Panc1 (cell line): ENCODE results near the gene JDP2. TPM values are rescaled to one million over a fixed set of nuclear protein-coding genes. Genes with fewer than 3 reads are reported as not detected.
A peak's percentile ranks its signal among the peaks of the same experiment; 100 is the strongest.

ENCODE experiments used
- ATAC-seq: fragments of 200-7000 bp; cut with Tn5 transposase; 2 replicates; pipeline ENCODE4 v1.9.1; 2020; ENCODE audit warnings: mild to moderate bottlenecking, moderate library complexity
- BruUV-seq: library from RNA; stranded (reverse); fragments of 400-500 nt; replicated peaks from 2 replicates; lab custom pipeline; 2021; lab: Mats Ljungman, UMichigan
- CTCF ChIA-PET: fragments of 300-600 bp; sonication (Branson Sonifier 250); formaldehyde crosslinking; loops from one replicate; lab custom pipeline; 2022; ENCODE audit warnings: antibody characterized with exemption; lab: Charles Lee
- POLR2A ChIA-PET: fragments of 300-600 bp; sonication (Branson Sonifier 250); formaldehyde crosslinking; loops from one replicate; lab custom pipeline; 2022; ENCODE audit warnings: antibody characterized with exemption; lab: Charles Lee
- DNase-seq: peaks from one replicate; pipeline ENCODE4 v3.0.0-alpha.2; 2010; ENCODE audit warnings: low read depth, low spot score
- H3K27ac ChIP-seq: 2 replicates; pipeline ENCODE4 v1.5.1; 2011; ENCODE audit warnings: mild to moderate bottlenecking, low read length, inconsistent platforms
- H3K27me3 ChIP-seq: fragments of 200-500 bp; sonication (Bioruptor generic); 2 replicates; pipeline ENCODE4 v1.6.0; 2014; ENCODE audit warnings: low read length, inconsistent platforms; ENCODE audit not compliant: control insufficient read depth, insufficient read depth
- H3K36me3 ChIP-seq: fragments of 200-500 bp; sonication (Bioruptor generic); 2 replicates; pipeline ENCODE4 v1.5.1; 2014; ENCODE audit warnings: inconsistent platforms, mild to moderate bottlenecking, low read length, moderate library complexity; ENCODE audit not compliant: control insufficient read depth, insufficient read depth
- H3K4me1 ChIP-seq: 2 replicates; pipeline ENCODE4 v1.5.1; 2011; ENCODE audit warnings: inconsistent platforms, mild to moderate bottlenecking, low read length, moderate library complexity; ENCODE audit not compliant: control insufficient read depth, insufficient read depth
- H3K4me3 ChIP-seq, 2 experiments: 2 replicates each; pipeline ENCODE4 v1.5.1; 2011 to 2012; ENCODE audit warnings: low read depth in 2 of 2, low read length in 2 of 2, mild to moderate bottlenecking in 2 of 2, inconsistent platforms in 1 of 2, moderate library complexity in 1 of 2
- H3K9me3 ChIP-seq: fragments of 200-500 bp; sonication (Bioruptor generic); 2 replicates; pipeline ENCODE4 v1.5.1; 2014; ENCODE audit warnings: low read depth, mild to moderate bottlenecking, inconsistent platforms, low read length, moderate library complexity; ENCODE audit not compliant: control insufficient read depth, insufficient read depth
- POLR2AphosphoS5 ChIP-seq: IDR thresholded peaks from 2 replicates; pipeline ENCODE4 v1.6.1; 2012; ENCODE audit warnings: mild to moderate bottlenecking, low read depth, low read length, moderate library complexity
- SIN3A ChIP-seq: IDR thresholded peaks from 2 replicates; pipeline ENCODE4 v1.6.1; 2012; ENCODE audit warnings: low read depth, mild to moderate bottlenecking, low read length, moderate library complexity, borderline replicate concordance; ENCODE audit not compliant: insufficient read depth
- TCF7L2 ChIP-seq: IDR thresholded peaks from 2 replicates; pipeline ENCODE4 v1.6.1; 2011; ENCODE audit warnings: mild to moderate bottlenecking, low read depth, low read length, inconsistent platforms
- in situ Hi-C: cut with HindIII; loops from 2 replicates; pipeline ENCODE4 v1.10.0; 2016; ENCODE audit warnings: low sequenced_read_pairs, low pct_unique_long_range_greater_than_20kb
- intact Hi-C: fragments of 100-400 bp; cut with micrococcal nuclease; formaldehyde crosslinking; loops from one replicate; pipeline ENCODE4 v1.10.0; 2022; ENCODE audit not compliant: unreplicated experiment
- total RNA-seq: library from RNA; stranded (reverse); gene quantifications from one replicate; pipeline ENCODE4 v1.2.1, GENCODE V29; 2021; ENCODE audit not compliant: unreplicated experiment
- TF ChIP-seq, protein P1 (sequence below), 2 experiments: IDR thresholded peaks; 2 replicates each; pipeline ENCODE4 v1.6.1; 2011 to 2012; ENCODE audit warnings: low read depth in 2 of 2, control low read depth in 1 of 2, low read length in 1 of 2, mild to moderate bottlenecking in 1 of 2, moderate library complexity in 1 of 2; ENCODE audit not compliant: insufficient read depth in 1 of 2
- TF ChIP-seq, protein P2 (sequence below): fragments of 450-650 bp; IDR thresholded peaks from 2 replicates; pipeline ENCODE4 v1.5.1; 2017; ENCODE audit warnings: mild to moderate bottlenecking

Gene JDP2
- total RNA-seq, 1 experiment from 2014 or later: 17.5 TPM

DNA sequence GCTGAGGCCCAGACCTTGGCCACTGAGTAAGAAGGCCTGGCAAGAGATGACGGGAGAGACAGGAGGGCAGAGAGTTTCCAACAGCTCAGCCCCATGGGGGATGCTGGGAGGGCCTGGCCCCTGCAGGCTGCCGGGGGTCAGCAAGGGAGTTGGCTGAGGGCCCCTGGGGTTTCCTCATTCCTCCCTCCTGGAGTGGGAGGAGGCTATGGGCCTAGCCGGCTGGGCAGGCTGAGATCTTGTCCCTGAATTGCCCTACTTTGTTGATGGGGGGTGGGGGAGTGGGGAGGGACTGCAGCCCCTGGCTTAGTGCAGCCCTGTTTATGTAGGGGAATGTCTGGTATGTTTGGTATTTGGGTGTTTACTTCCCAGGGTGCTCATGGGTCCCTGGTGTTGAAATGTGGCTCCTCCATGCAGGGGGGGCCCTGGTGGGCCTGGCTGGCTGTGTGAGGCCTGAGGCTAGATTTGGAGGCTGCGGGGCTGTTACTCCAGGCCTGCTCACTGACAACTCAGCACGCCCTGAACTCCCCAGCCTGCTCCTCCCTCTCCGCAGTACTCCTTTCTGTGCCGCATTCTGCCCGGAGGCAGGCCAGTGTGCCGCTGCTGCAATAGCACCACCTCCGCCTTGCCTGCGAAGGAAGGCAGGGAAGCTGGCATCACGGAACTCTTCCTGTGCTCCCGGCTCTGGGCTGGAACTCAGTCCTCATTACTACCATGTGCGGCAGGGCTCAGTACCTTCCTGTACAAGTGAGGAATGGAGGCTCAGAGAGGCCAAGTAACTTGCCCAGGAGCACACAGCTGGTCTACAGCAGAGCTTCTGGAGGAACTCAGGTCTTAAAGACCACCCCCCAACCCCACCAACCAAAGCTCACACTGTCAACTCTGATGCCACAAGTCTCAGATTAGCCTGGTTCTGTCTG, 25.3 kb downstream of the JDP2 start:
- intact Hi-C loops: no loop called here
- Histone ChIP-seq H3K36me3 (no peaks in the 10 kb centered on the region), H3K27me3 (no peaks in the 10 kb centered on the region), H3K9me3 (no peaks in the 10 kb centered on the region), H3K4me1 (peaks cover 14% of the 10 kb centered on the region), H3K4me3 (no peak overlapping the region), H3K27ac (no peak overlapping the region)
- ATAC-seq (peak; percentile 64), DNase-seq (no peak)
- no peak for TF ChIP-seq POLR2AphosphoS5
- TF ChIP-seq SIN3A: no peak
- TF ChIP-seq, protein P1, sequence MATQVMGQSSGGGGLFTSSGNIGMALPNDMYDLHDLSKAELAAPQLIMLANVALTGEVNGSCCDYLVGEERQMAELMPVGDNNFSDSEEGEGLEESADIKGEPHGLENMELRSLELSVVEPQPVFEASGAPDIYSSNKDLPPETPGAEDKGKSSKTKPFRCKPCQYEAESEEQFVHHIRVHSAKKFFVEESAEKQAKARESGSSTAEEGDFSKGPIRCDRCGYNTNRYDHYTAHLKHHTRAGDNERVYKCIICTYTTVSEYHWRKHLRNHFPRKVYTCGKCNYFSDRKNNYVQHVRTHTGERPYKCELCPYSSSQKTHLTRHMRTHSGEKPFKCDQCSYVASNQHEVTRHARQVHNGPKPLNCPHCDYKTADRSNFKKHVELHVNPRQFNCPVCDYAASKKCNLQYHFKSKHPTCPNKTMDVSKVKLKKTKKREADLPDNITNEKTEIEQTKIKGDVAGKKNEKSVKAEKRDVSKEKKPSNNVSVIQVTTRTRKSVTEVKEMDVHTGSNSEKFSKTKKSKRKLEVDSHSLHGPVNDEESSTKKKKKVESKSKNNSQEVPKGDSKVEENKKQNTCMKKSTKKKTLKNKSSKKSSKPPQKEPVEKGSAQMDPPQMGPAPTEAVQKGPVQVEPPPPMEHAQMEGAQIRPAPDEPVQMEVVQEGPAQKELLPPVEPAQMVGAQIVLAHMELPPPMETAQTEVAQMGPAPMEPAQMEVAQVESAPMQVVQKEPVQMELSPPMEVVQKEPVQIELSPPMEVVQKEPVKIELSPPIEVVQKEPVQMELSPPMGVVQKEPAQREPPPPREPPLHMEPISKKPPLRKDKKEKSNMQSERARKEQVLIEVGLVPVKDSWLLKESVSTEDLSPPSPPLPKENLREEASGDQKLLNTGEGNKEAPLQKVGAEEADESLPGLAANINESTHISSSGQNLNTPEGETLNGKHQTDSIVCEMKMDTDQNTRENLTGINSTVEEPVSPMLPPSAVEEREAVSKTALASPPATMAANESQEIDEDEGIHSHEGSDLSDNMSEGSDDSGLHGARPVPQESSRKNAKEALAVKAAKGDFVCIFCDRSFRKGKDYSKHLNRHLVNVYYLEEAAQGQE (IDR thresholded peaks at IDR 0.05; ENCODE audit: insufficient read depth in 1 of 2, low read depth in 2 of 2, low read length in 1 of 2): no peak
- TF ChIP-seq, protein P2, sequence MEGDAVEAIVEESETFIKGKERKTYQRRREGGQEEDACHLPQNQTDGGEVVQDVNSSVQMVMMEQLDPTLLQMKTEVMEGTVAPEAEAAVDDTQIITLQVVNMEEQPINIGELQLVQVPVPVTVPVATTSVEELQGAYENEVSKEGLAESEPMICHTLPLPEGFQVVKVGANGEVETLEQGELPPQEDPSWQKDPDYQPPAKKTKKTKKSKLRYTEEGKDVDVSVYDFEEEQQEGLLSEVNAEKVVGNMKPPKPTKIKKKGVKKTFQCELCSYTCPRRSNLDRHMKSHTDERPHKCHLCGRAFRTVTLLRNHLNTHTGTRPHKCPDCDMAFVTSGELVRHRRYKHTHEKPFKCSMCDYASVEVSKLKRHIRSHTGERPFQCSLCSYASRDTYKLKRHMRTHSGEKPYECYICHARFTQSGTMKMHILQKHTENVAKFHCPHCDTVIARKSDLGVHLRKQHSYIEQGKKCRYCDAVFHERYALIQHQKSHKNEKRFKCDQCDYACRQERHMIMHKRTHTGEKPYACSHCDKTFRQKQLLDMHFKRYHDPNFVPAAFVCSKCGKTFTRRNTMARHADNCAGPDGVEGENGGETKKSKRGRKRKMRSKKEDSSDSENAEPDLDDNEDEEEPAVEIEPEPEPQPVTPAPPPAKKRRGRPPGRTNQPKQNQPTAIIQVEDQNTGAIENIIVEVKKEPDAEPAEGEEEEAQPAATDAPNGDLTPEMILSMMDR: no peak
- TF ChIP-seq TCF7L2: no peak
- ChIA-PET POLR2A (no interaction called here), CTCF (no interaction called here)
- BruUV-seq: no TSS peak
- in situ Hi-C loops: no loop called here

DNA sequence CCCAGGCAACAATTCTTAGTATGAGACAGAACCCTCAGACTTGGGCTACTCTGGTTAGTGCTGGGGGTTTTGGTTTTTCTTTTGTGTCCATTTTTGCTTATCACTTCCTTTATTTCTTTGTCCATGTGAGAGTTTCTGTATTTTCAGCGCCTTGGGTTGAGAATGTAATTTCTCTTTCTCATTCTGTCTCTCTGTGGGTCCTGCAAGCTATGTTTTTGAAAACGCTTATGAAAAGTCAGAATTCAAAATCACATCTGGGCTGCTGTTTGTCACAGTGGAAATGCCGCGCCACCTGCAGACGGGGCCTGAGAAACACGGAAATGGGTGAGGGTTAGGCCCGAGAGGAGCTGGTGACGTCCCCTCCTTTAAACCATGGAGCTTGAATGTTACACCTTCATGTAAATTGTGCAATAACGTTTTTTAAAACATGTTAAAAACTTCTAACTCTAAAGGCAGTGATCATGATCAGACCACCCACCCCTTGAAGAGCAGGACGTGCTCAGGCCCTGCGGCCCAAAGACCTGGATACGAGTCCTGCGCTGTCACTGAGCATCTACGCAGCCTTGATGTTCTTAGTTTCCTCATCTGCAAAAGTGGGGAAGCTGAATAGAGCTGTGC, 26.1 kb downstream of the JDP2 start:
- Histone ChIP-seq H3K27ac (no peak overlapping the region), H3K36me3 (no peaks in the 10 kb centered on the region), H3K27me3 (no peaks in the 10 kb centered on the region), H3K9me3 (no peaks in the 10 kb centered on the region), H3K4me1 (peaks cover 14% of the 10 kb centered on the region), H3K4me3 (no peak overlapping the region)
- ChIA-PET POLR2A (no interaction called here), CTCF (no interaction called here)
- intact Hi-C loops (no loop called here), in situ Hi-C loops (no loop called here)
- ATAC-seq: no peak
- DNase-seq: no peak
- TF ChIP-seq POLR2AphosphoS5 (no peak), SIN3A (no peak), TCF7L2 (no peak)
- TF ChIP-seq, protein P1 (IDR thresholded peaks at IDR 0.05; ENCODE audit: insufficient read depth in 1 of 2, low read depth in 2 of 2, low read length in 1 of 2): no peak
- TF ChIP-seq, protein P2: no peak
- no TSS peak for BruUV-seq
